Caco-2 (cell line): Measurements from ENCODE around the gene RTF1. TPM values are rescaled to one million over a fixed set of nuclear protein-coding genes. Genes with fewer than 3 reads are reported as not detected.

Experiments used
- BruUV-seq: library from RNA; stranded (reverse); fragments of 400-500 nt; replicated peaks from 2 replicates; lab custom pipeline; 2021; lab: Mats Ljungman, UMichigan
- CTCF ChIA-PET: fragments of 300-600 bp; sonication (Branson Sonifier 250); formaldehyde crosslinking; loops from one replicate; lab custom pipeline; 2022; ENCODE audit warnings: antibody characterized with exemption; lab: Charles Lee
- POLR2A ChIA-PET: fragments of 300-600 bp; sonication (Branson Sonifier 250); formaldehyde crosslinking; loops from one replicate; lab custom pipeline; 2022; ENCODE audit warnings: antibody characterized with exemption; lab: Charles Lee
- DNase-seq, 2 experiments: peaks; one replicate each; pipeline versions ENCODE4 v3.0.0 to v3.0.0-alpha.2; 2020 to 2022
- H3K27me3 ChIP-seq: replicated peaks from 2 replicates; pipeline ENCODE4 v1.6.0; 2011; ENCODE audit warnings: low read length; ENCODE audit not compliant: control insufficient read depth, insufficient read depth
- H3K36me3 ChIP-seq: 2 replicates; pipeline ENCODE4 v1.5.1; 2011; ENCODE audit warnings: low read length; ENCODE audit not compliant: control insufficient read depth, insufficient read depth
- H3K4me1 ChIP-seq: fragments of 250-450 bp; sonication (Bioruptor Pico); 2 replicates; pipeline ENCODE4 v1.5.1; 2020; ENCODE audit warnings: mild to moderate bottlenecking
- H3K4me3 ChIP-seq: 2 replicates; pipeline ENCODE4 v1.5.1; 2011; ENCODE audit warnings: low read depth, mild to moderate bottlenecking, control low read depth, low read length
- H3K9me3 ChIP-seq: fragments of 250-450 bp; sonication (Bioruptor Pico); 2 replicates; pipeline ENCODE4 v1.5.1; 2020; ENCODE audit warnings: mild to moderate bottlenecking, moderate library complexity
- H3K27ac Mint-ChIP-seq: one replicate; pipeline ENCODE4 v1.8.0; 2022; ENCODE audit warnings: mixed read lengths; ENCODE audit not compliant: unreplicated experiment
- H3K27me3 Mint-ChIP-seq: one replicate; pipeline ENCODE4 v1.8.0; 2022; ENCODE audit warnings: mixed read lengths; ENCODE audit not compliant: insufficient read depth, unreplicated experiment
- H3K36me3 Mint-ChIP-seq: one replicate; pipeline ENCODE4 v1.8.0; 2022; ENCODE audit warnings: mild to moderate bottlenecking, mixed read lengths; ENCODE audit not compliant: insufficient read depth, unreplicated experiment
- H3K4me1 Mint-ChIP-seq: one replicate; pipeline ENCODE4 v1.8.0; 2022; ENCODE audit warnings: low read depth, mixed read lengths; ENCODE audit not compliant: unreplicated experiment
- H3K4me3 Mint-ChIP-seq: one replicate; pipeline ENCODE4 v1.8.0; 2022; ENCODE audit warnings: mild to moderate bottlenecking, moderate library complexity, mixed read lengths; ENCODE audit not compliant: unreplicated experiment
- H3K9me3 Mint-ChIP-seq: one replicate; pipeline ENCODE4 v1.8.0; 2022; ENCODE audit warnings: mixed read lengths; ENCODE audit not compliant: unreplicated experiment
- CTCF ChIP-seq, 2 experiments: fragments of 200-600 bp in 1 of 2; IDR thresholded peaks; 1 replicate in 1 of 2; 2 replicates in 1 of 2; pipeline versions ENCODE4 v1.5.1 to v1.8.0; 2011 to 2022; ENCODE audit warnings: antibody characterized with exemption in 1 of 2, control low read depth in 1 of 2, inconsistent platforms in 1 of 2, low read depth in 1 of 2, low read length in 1 of 2, mild to moderate bottlenecking in 1 of 2, moderate library complexity in 1 of 2; ENCODE audit not compliant: insufficient read depth in 1 of 2, severe bottlenecking in 1 of 2, unreplicated experiment in 1 of 2
- intact Hi-C: fragments of 100-400 bp; cut with micrococcal nuclease; formaldehyde crosslinking; loops from one replicate; pipeline ENCODE4 v1.10.0; 2022; ENCODE audit not compliant: unreplicated experiment
- total RNA-seq: library from RNA; stranded (reverse); gene quantifications from 2 replicates; pipeline ENCODE4 v1.2.3, GENCODE V29; 2022

RTF1 gene
- total RNA-seq, 1 experiment from 2014 or later = 40.8 TPM

- Mint-ChIP-seq H3K27ac (no peak overlapping the region), H3K9me3 (no peaks in the 10 kb centered on the region), H3K27me3 (no peaks in the 10 kb centered on the region), H3K4me3 (no peak overlapping the region), H3K36me3 (peaks cover 26% of the 10 kb centered on the region), H3K4me1 (no peaks in the 10 kb centered on the region)
- H3K9me3 ChIP-seq = no peaks in the 10 kb centered on the region
- intact Hi-C loops = no loop called here
- ChIA-PET CTCF (no interaction called here), POLR2A (no interaction called here)
- no TSS peak for BruUV-seq
- H3K27me3 ChIP-seq = no peaks in the 10 kb centered on the region
- H3K36me3 ChIP-seq = no peaks in the 10 kb centered on the region
- no peak for DNase-seq
- H3K4me1 ChIP-seq = no peaks in the 10 kb centered on the region
- TF ChIP-seq CTCF (IDR thresholded peaks at IDR 0.05; ENCODE audit: insufficient read depth in 1 of 2, low read depth in 1 of 2, low read length in 1 of 2, severe bottlenecking in 1 of 2, unreplicated experiment in 1 of 2) = no peak
- no peak overlapping the region for H3K4me3 ChIP-seq
These were observed 20.8 kb upstream of the RTF1 start for GRCh38 chr15:41396111-41396510.

GRCh38 chr15:41401904-41402267 is 15.0 kb upstream of the RTF1 start:
- H3K4me3 ChIP-seq = peak overlapping the region; percentile 87
- Mint-ChIP-seq H3K27me3 (no peaks in the 10 kb centered on the region), H3K9me3 (no peaks in the 10 kb centered on the region), H3K4me1 (no peaks in the 10 kb centered on the region), H3K36me3 (peaks cover under 1% of the 10 kb centered on the region), H3K4me3 (peak overlapping the region; percentile 96), H3K27ac (peak overlapping the region; percentile 95)
- ChIA-PET CTCF (no interaction called here), POLR2A (no interaction called here)
- BruUV-seq = TSS peak; percentile 95
- TF ChIP-seq CTCF (IDR thresholded peaks at IDR 0.05; ENCODE audit: insufficient read depth in 1 of 2, low read depth in 1 of 2, low read length in 1 of 2, severe bottlenecking in 1 of 2, unreplicated experiment in 1 of 2) = no peak
- no peaks in the 10 kb centered on the region for H3K27me3 ChIP-seq
- no peaks in the 10 kb centered on the region; the same call in 1 of the 2 replicates for H3K4me1 ChIP-seq
- DNase-seq = no peak
- H3K36me3 ChIP-seq = no peaks in the 10 kb centered on the region
- intact Hi-C loops = no loop called here
- no peaks in the 10 kb centered on the region for H3K9me3 ChIP-seq

- no peak overlapping the region for H3K4me3 Mint-ChIP-seq
- no peaks in the 10 kb centered on the region for H3K36me3 Mint-ChIP-seq
- no peak for DNase-seq
- no peaks in the 10 kb centered on the region for H3K4me1 Mint-ChIP-seq
- ChIA-PET POLR2A (no interaction called here), CTCF (no interaction called here)
- H3K27me3 Mint-ChIP-seq = no peaks in the 10 kb centered on the region
- Histone ChIP-seq H3K27me3 (no peaks in the 10 kb centered on the region), H3K4me3 (no peak overlapping the region), H3K36me3 (no peaks in the 10 kb centered on the region), H3K4me1 (peaks cover 9% of the 10 kb centered on the region; the same call in 1 of the 2 replicates), H3K9me3 (no peaks in the 10 kb centered on the region)
- H3K27ac Mint-ChIP-seq = no peak overlapping the region
- no peak for TF ChIP-seq CTCF (IDR thresholded peaks at IDR 0.05; ENCODE audit: insufficient read depth in 1 of 2, low read depth in 1 of 2, low read length in 1 of 2, severe bottlenecking in 1 of 2, unreplicated experiment in 1 of 2)
- no peaks in the 10 kb centered on the region for H3K9me3 Mint-ChIP-seq
- intact Hi-C loops = no loop called here
- no TSS peak for BruUV-seq
These were observed 9.6 kb upstream of the RTF1 start for GRCh38 chr15:41407341-41407740.
